AG04449 (cell line): ENCODE results near the gene LRRN4.

ENCODE experiments used
- CTCF ChIA-PET: fragments of 350-600 bp; formaldehyde crosslinking; extraction: SDS; loops from one replicate; lab custom pipeline; 2021; ENCODE audit warnings: antibody characterized with exemption; lab: Yijun Ruan, JAX
- POLR2A ChIA-PET: fragments of 400-600, 350-600 bp; formaldehyde crosslinking; extraction: SDS; loops from one replicate; lab custom pipeline; 2020; ENCODE audit warnings: antibody characterized with exemption, inconsistent platforms; lab: Yijun Ruan, JAX
- DNase-seq: peaks from one replicate; pipeline ENCODE4 v3.0.0-alpha.2; 2010; ENCODE audit warnings: low read depth, low spot score
- H3K4me3 ChIP-seq: 2 replicates; pipeline ENCODE4 v1.5.1; 2011; ENCODE audit warnings: low read depth, mild to moderate bottlenecking, control low read depth, low read length
- TF ChIP-seq, protein P1 (sequence below): IDR thresholded peaks from one replicate; pipeline ENCODE4 v1.5.1; 2011; ENCODE audit warnings: mild to moderate bottlenecking, moderate library complexity, low read length, control low read depth, inconsistent platforms; ENCODE audit not compliant: insufficient read depth; ENCODE audit errors: missing control alignments

LRRN4 gene

DNA sequence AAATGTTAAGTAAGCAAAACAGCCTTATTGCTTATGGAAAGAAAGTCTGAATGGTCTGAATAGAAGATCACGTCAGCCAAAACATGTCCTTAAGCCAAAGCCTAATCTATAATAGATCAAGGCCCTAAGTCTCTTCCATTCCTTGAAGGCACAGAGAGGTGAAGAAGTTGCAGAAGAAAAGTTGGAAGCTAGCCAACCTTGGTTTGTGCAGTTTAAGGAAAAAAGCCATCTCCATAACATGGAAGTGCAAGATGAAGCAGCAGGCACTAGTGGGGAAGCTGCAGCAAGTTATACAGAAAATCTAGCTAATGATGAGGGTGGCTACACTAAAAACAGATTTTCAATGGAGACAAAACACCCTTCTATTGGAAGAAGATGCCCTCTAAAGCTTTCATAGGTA lies 29.1 kb downstream of the LRRN4 start:
- TF ChIP-seq, protein P1, sequence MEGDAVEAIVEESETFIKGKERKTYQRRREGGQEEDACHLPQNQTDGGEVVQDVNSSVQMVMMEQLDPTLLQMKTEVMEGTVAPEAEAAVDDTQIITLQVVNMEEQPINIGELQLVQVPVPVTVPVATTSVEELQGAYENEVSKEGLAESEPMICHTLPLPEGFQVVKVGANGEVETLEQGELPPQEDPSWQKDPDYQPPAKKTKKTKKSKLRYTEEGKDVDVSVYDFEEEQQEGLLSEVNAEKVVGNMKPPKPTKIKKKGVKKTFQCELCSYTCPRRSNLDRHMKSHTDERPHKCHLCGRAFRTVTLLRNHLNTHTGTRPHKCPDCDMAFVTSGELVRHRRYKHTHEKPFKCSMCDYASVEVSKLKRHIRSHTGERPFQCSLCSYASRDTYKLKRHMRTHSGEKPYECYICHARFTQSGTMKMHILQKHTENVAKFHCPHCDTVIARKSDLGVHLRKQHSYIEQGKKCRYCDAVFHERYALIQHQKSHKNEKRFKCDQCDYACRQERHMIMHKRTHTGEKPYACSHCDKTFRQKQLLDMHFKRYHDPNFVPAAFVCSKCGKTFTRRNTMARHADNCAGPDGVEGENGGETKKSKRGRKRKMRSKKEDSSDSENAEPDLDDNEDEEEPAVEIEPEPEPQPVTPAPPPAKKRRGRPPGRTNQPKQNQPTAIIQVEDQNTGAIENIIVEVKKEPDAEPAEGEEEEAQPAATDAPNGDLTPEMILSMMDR, result no peak
- no peak overlapping the region for H3K4me3 ChIP-seq
- POLR2A ChIA-PET, result no interaction called here
- CTCF ChIA-PET, result no interaction called here
- DNase-seq, result no peak

DNA sequence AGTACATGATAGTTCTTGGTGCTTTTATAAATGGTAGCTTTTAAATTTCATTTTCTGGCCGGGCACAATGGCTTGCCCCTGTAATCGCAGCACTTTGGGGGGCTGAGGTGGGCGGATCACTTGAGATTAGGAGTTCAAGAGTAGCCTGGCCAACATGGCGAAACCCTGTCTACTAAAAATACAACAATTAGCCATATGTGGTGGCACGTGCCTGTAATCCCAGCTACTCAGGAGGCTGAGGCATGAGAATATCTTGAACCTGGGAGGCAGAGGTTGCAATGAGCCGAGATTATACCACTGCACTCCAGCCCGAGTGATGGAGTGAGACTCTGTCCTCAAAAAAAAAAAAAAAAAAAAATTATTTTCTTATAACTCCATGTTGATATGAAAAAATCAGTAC lies 36.0 kb downstream of the LRRN4 start:
- TF ChIP-seq, protein P1, result no peak
- ChIA-PET CTCF (interaction anchor here (1.2 to 1.3 kb wide), 2 partner anchors 10 to 16 kb away, joined by 3 to 9 read pairs; no protein-coding TSS in a partner anchor), POLR2A (no interaction called here)
- DNase-seq, result no peak
- H3K4me3 ChIP-seq, result no peak overlapping the region

DNA sequence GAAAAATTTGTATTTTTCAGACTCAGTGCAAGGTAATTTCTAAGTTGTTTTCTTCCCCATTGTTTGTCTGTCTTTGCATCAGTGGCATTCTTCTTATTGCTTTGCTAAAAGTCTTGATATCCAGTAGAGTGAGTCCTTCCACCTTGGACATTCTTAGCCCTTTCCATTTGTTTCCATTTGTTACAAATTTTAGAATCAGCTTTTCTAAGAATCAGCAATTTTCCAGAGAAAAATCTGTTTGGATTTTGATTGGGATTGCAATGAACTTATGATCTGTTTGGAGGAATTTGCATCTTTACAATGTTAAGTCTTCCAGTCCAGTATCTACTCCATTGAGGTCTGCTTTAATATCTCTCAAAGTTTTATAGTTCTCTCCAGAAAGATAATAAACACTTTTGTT lies 36.4 kb downstream of the LRRN4 start:
- ChIA-PET POLR2A (no interaction called here), CTCF (interaction anchor here (1.2 to 1.3 kb wide), 2 partner anchors 10 to 17 kb away, joined by 3 to 9 read pairs; no protein-coding TSS in a partner anchor)
- DNase-seq, result no peak
- no peak overlapping the region for H3K4me3 ChIP-seq
- TF ChIP-seq, protein P1, result no peak

DNA sequence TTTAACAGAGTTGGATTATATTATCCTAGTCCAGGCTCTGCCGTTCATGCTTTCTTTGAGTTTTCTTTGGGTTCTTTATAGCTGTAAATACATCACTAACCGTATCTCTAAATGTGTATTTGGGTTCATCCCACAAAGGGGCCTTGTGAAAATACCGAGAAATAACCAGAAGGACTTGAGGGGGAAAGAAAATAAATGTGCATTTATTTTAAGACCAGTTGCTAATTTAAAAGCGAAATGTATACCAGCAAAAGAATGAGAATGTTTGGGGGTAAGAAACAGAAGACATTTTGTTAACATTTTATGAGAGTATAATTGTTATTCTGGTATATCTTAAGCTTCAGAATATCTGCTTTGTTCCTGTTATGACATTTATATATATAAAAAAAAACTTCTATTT lies 38.9 kb downstream of the LRRN4 start:
- ChIA-PET CTCF (interaction anchor here (2.2 kb wide), 1 partner anchor 59 kb away, joined by 6 read pairs; no protein-coding TSS in a partner anchor), POLR2A (no interaction called here)
- H3K4me3 ChIP-seq, result no peak overlapping the region
- TF ChIP-seq, protein P1, result no peak
- DNase-seq, result no peak

DNA sequence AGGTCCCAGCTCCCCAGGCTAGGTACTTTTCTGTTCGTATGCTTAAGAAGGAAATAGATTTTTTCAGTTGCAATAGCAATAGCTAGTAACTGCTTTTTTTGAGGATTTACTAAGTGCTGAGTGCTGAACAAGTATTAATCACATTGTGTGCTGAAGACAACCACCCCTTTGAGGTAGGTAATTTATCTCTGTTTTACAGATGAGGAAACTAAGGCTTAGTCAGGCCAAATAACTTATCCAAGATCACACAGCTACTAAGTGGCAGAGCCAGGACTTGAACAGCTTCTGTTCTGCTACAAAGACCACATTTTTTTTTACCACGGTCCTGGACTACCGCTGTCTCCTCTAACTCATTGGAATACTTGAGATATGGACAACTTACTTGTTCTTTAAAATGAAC lies 39.8 kb downstream of the LRRN4 start:
- POLR2A ChIA-PET, result no interaction called here
- H3K4me3 ChIP-seq, result no peak overlapping the region
- CTCF ChIA-PET, result interaction anchor here (2.2 kb wide), 1 partner anchor 60 kb away, joined by 6 read pairs; no protein-coding TSS in a partner anchor
- DNase-seq, result no peak
- TF ChIP-seq, protein P1, result no peak

DNA sequence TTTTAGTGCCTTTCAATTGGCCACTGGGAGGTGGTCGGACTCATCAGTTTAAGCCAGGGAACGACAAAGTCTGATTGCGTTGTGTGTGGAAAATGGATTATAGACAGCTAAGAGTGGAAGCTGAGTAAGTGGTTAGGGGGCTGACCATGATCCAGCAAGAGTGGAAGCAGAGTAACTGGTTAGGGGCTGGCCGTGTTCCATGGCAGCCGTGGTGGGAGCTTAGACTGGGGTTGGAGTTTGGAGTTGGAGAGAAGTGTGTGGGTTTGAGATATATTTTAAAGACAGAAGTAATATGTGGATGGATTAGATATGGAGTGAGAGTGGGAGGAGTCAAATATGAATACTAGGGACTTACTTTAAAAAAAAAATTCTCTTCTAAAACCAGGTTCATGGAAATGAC lies 41.7 kb downstream of the LRRN4 start:
- POLR2A ChIA-PET, result no interaction called here
- TF ChIP-seq, protein P1, result no peak
- no peak for DNase-seq
- no peak overlapping the region for H3K4me3 ChIP-seq
- CTCF ChIA-PET, result no interaction called here
